HUES6 (cell line): ENCODE measurements around the gene NFXL1.

ENCODE experiments used
- H3K27ac ChIP-seq: 2 replicates; pipeline ENCODE4 v1.7.0; 2013; ENCODE audit warnings: low read depth, mild to moderate bottlenecking, low read length, inconsistent platforms
- H3K27me3 ChIP-seq: 2 replicates; pipeline ENCODE4 v1.6.1; 2013; ENCODE audit warnings: low read length; ENCODE audit not compliant: control insufficient read depth, insufficient read depth
- H3K36me3 ChIP-seq: 2 replicates; pipeline ENCODE4 v1.6.1; 2013; ENCODE audit warnings: low read length; ENCODE audit not compliant: control insufficient read depth, insufficient read depth
- H3K4me1 ChIP-seq: 2 replicates; pipeline ENCODE4 v1.6.1; 2013; ENCODE audit warnings: low read length; ENCODE audit not compliant: control insufficient read depth, insufficient read depth
- H3K4me3 ChIP-seq: 2 replicates; pipeline ENCODE4 v1.5.1; 2013; ENCODE audit warnings: low read depth, low read length
- H3K9ac ChIP-seq: one replicate; pipeline ENCODE4 v1.6.1; 2013; ENCODE audit warnings: mild to moderate bottlenecking, low read length
- H3K9me3 ChIP-seq: 2 replicates; pipeline ENCODE4 v1.6.1; 2013; ENCODE audit warnings: low read depth, low read length; ENCODE audit not compliant: control insufficient read depth, insufficient read depth

NFXL1 gene

GRCh38 chr4:47914220-47914925 is at the start of gene NFXL1:
NFXL1 (minus strand) TSS chr4:47914583; CDS start chr4:47914203, 380 bp downstream.
- peak within 1 kb of the TSS; percentile 82 for H3K9ac ChIP-seq
- H3K36me3 ChIP-seq: peaks cover 23% of the 10 kb centered on the region
- peak within 1 kb of the TSS; percentile 90 for H3K4me3 ChIP-seq
- H3K9me3 ChIP-seq: no peaks in the 10 kb centered on the region
- H3K4me1 ChIP-seq: peaks cover 4% of the 10 kb centered on the region; the same call in 1 of the 2 replicates
- peak within 1 kb of the TSS; percentile 83; the same call in 1 of the 2 replicates for H3K27ac ChIP-seq
- no peaks in the 10 kb centered on the region for H3K27me3 ChIP-seq

GRCh38 chr4:47954677-47955076 is 40.3 kb upstream of the NFXL1 start:
- H3K27me3 ChIP-seq: no peaks in the 10 kb centered on the region
- no peaks in the 10 kb centered on the region for H3K9me3 ChIP-seq
- H3K4me3 ChIP-seq: no peak overlapping the region
- no peak overlapping the region for H3K9ac ChIP-seq
- H3K36me3 ChIP-seq: no peaks in the 10 kb centered on the region
- 0 out of 2 replicates have a peak, but pooled peaks cover 6% of the 10 kb centered on the region for H3K4me1 ChIP-seq
- no peak overlapping the region for H3K27ac ChIP-seq

DNA sequence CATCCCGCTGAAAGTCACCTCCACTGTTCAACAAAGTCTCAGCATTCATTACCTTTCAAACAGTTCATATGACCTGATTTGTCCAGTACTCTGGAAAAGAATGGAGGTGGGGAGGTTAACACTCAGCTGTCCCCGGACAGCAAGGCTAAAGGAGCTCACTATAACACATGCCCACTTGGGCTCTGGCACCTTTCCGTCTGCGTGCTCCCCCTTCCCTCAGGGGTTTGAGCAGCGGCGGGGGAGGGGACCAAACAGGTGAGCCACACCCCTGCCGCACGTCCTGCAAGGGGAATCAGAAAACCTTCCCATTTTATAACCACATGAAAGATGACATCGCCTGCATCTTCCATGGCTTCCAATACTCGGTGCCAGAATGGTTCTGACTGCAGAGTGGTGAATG is 39.9 kb upstream of the NFXL1 start:
- Histone ChIP-seq H3K9ac (no peak overlapping the region), H3K27ac (no peak overlapping the region), H3K27me3 (no peaks in the 10 kb centered on the region), H3K36me3 (no peaks in the 10 kb centered on the region), H3K4me3 (no peak overlapping the region), H3K4me1 (0 out of 2 replicates have a peak, but pooled peaks cover 6% of the 10 kb centered on the region), H3K9me3 (no peaks in the 10 kb centered on the region)

DNA sequence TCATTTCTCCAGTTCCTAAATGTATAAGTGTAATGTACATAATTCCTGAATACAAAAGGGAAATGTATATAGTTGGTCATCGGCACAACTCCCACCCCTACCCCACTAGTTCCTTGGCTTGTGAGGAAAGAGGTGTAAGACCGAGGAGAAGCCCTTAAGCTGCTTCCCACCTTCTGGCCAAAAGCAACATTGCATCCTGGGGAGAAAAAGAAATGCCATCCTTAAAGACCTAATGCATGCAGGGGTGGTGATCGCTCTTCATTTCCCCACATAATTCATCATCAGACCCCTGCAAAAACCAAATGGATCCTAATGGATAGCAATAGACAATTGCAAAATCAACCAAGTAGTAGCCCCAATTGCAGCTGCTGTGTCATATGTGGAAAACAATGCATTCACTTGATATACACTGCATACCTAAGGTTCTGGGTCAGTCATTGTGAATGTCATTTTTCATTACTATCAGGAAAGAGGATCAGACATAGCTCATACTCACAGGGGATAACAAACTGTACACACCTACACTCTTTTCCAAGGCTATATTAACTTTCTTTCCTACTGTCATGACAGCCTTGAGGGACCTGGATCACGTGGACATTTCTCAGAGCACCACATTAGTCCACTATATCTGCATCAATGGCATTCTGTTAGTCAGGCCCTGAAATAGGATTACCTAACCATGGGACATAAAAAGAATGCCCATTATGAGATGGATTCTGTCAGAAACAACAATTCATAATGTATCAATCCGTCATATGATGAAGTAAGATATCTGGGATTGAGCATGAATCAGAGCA is 31.7 kb upstream of the NFXL1 start:
- Histone ChIP-seq H3K9me3 (no peaks in the 10 kb centered on the region), H3K27me3 (no peaks in the 10 kb centered on the region), H3K36me3 (no peaks in the 10 kb centered on the region), H3K27ac (no peak overlapping the region), H3K9ac (no peak overlapping the region), H3K4me1 (peaks cover 5% of the 10 kb centered on the region; the same call in 1 of the 2 replicates), H3K4me3 (no peak overlapping the region)

DNA sequence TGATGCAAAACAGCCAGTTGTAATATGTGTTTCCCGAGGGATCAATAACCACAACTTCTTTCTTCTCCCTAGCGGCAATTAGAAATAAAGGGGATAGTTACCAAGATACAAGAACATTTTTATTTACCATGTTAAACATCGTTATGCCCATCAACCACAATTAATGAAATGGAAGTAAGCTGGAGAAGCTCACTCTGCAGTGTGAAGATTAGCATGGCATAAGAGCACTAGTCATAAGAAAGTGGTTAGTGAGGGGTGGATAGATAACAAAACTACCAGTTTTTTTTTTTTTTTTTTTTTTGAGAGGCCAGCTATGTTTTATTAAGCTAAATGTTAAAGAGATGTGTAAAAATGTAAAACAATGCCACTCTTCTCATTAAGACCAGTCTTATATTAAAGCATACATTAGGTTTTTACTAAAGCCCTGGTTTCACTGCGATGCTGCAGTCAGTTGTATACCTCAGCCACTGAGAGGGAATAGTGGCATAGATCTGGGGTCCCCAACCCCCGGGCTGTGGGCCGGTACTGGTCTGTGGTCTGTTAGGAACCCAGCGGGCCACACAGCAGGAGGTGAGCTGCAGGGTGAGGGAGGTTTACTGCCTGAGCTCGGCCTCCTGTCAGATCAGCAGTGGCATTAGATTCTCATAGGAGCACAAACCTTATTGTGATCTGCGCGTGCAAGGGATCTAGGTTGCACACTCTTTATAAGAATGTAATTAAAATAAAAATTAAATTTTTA is 27.9 kb upstream of the NFXL1 start:
- no peaks in the 10 kb centered on the region for H3K9me3 ChIP-seq
- peaks cover 5% of the 10 kb centered on the region; the same call in 1 of the 2 replicates for H3K4me1 ChIP-seq
- H3K36me3 ChIP-seq: no peaks in the 10 kb centered on the region
- no peak overlapping the region for H3K4me3 ChIP-seq
- no peaks in the 10 kb centered on the region for H3K27me3 ChIP-seq
- H3K9ac ChIP-seq: no peak overlapping the region
- no peak overlapping the region for H3K27ac ChIP-seq

GRCh38 chr4:47939456-47939855 is 25.1 kb upstream of the NFXL1 start:
- Histone ChIP-seq H3K27me3 (no peaks in the 10 kb centered on the region), H3K27ac (no peak overlapping the region), H3K4me1 (peaks cover 5% of the 10 kb centered on the region; the same call in 1 of the 2 replicates)

DNA sequence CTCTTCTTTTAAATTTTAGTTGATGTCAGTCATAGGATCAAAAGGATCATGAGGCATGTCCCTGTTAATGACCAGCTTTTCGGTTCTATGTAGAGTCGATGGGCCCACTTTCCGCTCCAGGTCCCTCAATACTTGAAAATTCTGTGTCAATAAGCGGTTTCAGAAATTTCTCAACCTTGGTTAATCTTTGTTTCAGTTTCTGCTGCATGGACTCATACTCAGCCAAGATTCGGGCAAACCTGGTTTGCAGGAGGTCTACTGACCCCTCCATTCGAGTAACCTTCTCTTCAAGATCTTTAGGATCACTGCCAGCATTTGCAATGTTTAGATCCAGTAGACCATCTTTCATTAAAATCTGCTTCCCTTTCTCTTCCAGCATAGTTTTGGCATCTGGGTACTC is 22.0 kb upstream of the NFXL1 start:
- H3K27ac ChIP-seq: no peak overlapping the region
- no peak overlapping the region for H3K9ac ChIP-seq
- no peaks in the 10 kb centered on the region for H3K27me3 ChIP-seq
- H3K4me1 ChIP-seq: no peaks in the 10 kb centered on the region
- no peaks in the 10 kb centered on the region for H3K36me3 ChIP-seq
- H3K4me3 ChIP-seq: no peak overlapping the region
- H3K9me3 ChIP-seq: 0 out of 2 replicates have a peak, but pooled peaks cover 5% of the 10 kb centered on the region

More at GRCh38 chr4:47939456-47939855, 25.1 kb upstream of the NFXL1 start:
- no peaks in the 10 kb centered on the region for H3K36me3 ChIP-seq
- H3K9me3 ChIP-seq: no peaks in the 10 kb centered on the region
- H3K4me3 ChIP-seq: no peak overlapping the region
- no peak overlapping the region for H3K9ac ChIP-seq

- Histone ChIP-seq H3K36me3 (no peaks in the 10 kb centered on the region), H3K9ac (no peak overlapping the region), H3K27ac (no peak overlapping the region), H3K9me3 (0 out of 2 replicates have a peak, but pooled peaks cover 5% of the 10 kb centered on the region), H3K4me3 (no peak overlapping the region), H3K4me1 (no peaks in the 10 kb centered on the region), H3K27me3 (no peaks in the 10 kb centered on the region)
These were observed 19.5 kb upstream of the NFXL1 start for GRCh38 chr4:47933840-47934239.

- no peak overlapping the region for H3K4me3 ChIP-seq
- H3K9ac ChIP-seq: no peak overlapping the region
- no peaks in the 10 kb centered on the region for H3K27me3 ChIP-seq
- no peaks in the 10 kb centered on the region for H3K36me3 ChIP-seq
- H3K27ac ChIP-seq: no peak overlapping the region
- H3K9me3 ChIP-seq: 0 out of 2 replicates have a peak, but pooled peaks cover 5% of the 10 kb centered on the region
- H3K4me1 ChIP-seq: no peaks in the 10 kb centered on the region
These were observed 16.8 kb upstream of the NFXL1 start for GRCh38 chr4:47930971-47931804.

GRCh38 chr4:47929682-47930201 is 15.4 kb upstream of the NFXL1 start:
- H3K9ac ChIP-seq: no peak overlapping the region
- H3K4me1 ChIP-seq: no peaks in the 10 kb centered on the region
- H3K9me3 ChIP-seq: 0 out of 2 replicates have a peak, but pooled peaks cover 5% of the 10 kb centered on the region
- H3K4me3 ChIP-seq: no peak overlapping the region
- H3K27ac ChIP-seq: no peak overlapping the region
- no peaks in the 10 kb centered on the region for H3K36me3 ChIP-seq
- no peaks in the 10 kb centered on the region for H3K27me3 ChIP-seq
